Measurements from ENCODE around the gene DMRTC1B.
"Not testable (repeated sequence)": the region's sequence is repeated elsewhere in the genome, so short reads cannot be mapped to it uniquely, and the experiment has no call there.

DMRTC1B gene

GRCh38 chrX:72776653-72777466, at the start of gene DMRTC1B:
Gene DMRTC1B (plus strand): TSS chrX:72776890. CDS start chrX:72845136, 68,246 bp downstream.
- not testable (repeated sequence) for H3K79me2 ChIP-seq (ENCODE audit: low read length); H3K4me3 ChIP-seq (ENCODE audit: low read length); H3K27me3 ChIP-seq (ENCODE audit: low read depth, low read length); H3K9me3 ChIP-seq (ENCODE audit: insufficient read depth, low read length); H3K4me1 ChIP-seq (ENCODE audit: low read length); H4K20me1 ChIP-seq (ENCODE audit: insufficient read depth, low read length); H3K36me3 ChIP-seq (replicated peaks; ENCODE audit: low read depth, low read length); H3K4me2 ChIP-seq (ENCODE audit: low read length); H2AFZ ChIP-seq (ENCODE audit: low read depth, low read length); H3K27ac ChIP-seq (ENCODE audit: low read length); H3K9ac ChIP-seq (ENCODE audit: low read length)

- H3K9ac ChIP-seq (ENCODE audit: low read length) = no peak overlapping the region
- H3K9me3 ChIP-seq (ENCODE audit: insufficient read depth, low read length) = no peaks in the 10 kb centered on the region
- H3K27me3 ChIP-seq (ENCODE audit: low read depth, low read length) = peaks cover 18% of the 10 kb centered on the region; the same call in 1 of the 2 replicates
- H3K4me3 ChIP-seq (ENCODE audit: low read length) = no peak overlapping the region
- no peaks in the 10 kb centered on the region for H4K20me1 ChIP-seq (ENCODE audit: insufficient read depth, low read length)
- H3K79me2 ChIP-seq (ENCODE audit: low read length) = no peaks in the 10 kb centered on the region
- H3K4me2 ChIP-seq (ENCODE audit: low read length) = no peak overlapping the region
- TF ChIP-seq CTCF (IDR thresholded peaks at IDR 0.05; ENCODE audit: low read depth, low read length) (no peak), EZH2phosphoT487 (IDR thresholded peaks at IDR 0.05; ENCODE audit: low read depth) (no peak)
- no peaks in the 10 kb centered on the region for H3K36me3 ChIP-seq (replicated peaks; ENCODE audit: low read depth, low read length)
- no peak overlapping the region for H3K27ac ChIP-seq (ENCODE audit: low read length)
- no peaks in the 10 kb centered on the region for H3K4me1 ChIP-seq (ENCODE audit: low read length)
- H2AFZ ChIP-seq (ENCODE audit: low read depth, low read length) = no peak overlapping the region
Observed at GRCh38 chrX:72727846-72728245, 48.8 kb upstream of the DMRTC1B start.

DNA sequence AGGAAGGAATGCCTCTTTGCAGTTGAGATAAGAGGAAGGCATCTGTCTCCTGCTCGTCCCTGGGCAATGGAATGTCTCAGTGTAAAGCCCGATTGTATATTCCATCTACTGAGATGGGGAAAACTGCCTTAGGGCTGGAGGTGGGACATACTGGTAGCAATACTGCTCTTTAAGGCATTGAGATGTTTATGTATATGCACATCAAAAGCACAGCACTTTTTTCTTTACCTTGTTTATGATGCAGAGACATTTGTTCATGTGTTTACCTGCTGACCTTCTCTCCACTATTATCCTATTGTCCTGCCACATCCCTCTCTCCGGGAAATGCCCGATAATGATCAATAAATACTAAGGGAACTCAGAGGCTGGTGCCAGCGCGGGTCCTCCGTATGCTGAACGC, 43.1 kb upstream of the DMRTC1B start:
- H3K4me2 ChIP-seq (ENCODE audit: low read length); H3K36me3 ChIP-seq (replicated peaks; ENCODE audit: low read depth, low read length); H3K79me2 ChIP-seq (ENCODE audit: low read length); H3K27ac ChIP-seq (ENCODE audit: low read length); H3K9ac ChIP-seq (ENCODE audit: low read length); H2AFZ ChIP-seq (ENCODE audit: low read depth, low read length); H3K27me3 ChIP-seq (ENCODE audit: low read depth, low read length); H3K4me1 ChIP-seq (ENCODE audit: low read length); H3K4me3 ChIP-seq (ENCODE audit: low read length); H4K20me1 ChIP-seq (ENCODE audit: insufficient read depth, low read length); H3K9me3 ChIP-seq (ENCODE audit: insufficient read depth, low read length): not testable (repeated sequence)

DNA sequence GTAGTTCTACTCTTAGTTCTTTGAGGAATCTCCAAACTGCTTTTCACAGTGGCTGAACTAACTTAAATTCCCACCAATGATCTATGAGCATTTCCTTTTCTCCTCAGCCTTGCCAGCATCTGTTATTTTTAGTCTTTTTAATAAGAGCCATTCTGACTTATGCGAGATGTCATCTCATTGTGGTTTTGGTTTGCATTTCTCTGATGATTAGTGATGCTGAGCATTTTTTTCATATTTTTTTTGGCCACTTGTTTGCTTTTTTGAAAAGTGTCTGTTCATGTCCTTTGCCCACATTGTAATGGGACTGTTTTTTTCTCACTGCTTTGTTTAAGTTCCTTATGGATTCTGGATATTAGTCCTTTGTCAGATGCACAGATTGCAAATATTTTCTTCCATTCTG, 41.1 kb upstream of the DMRTC1B start:
- H3K4me2 ChIP-seq (ENCODE audit: low read length) = no peak overlapping the region
- no peaks in the 10 kb centered on the region for H3K36me3 ChIP-seq (replicated peaks; ENCODE audit: low read depth, low read length)
- H3K4me3 ChIP-seq (ENCODE audit: low read length) = no peak overlapping the region
- H3K4me1 ChIP-seq (ENCODE audit: low read length) = no peaks in the 10 kb centered on the region
- H3K79me2 ChIP-seq (ENCODE audit: low read length) = no peaks in the 10 kb centered on the region
- H3K27ac ChIP-seq (ENCODE audit: low read length) = no peak overlapping the region
- TF ChIP-seq EZH2phosphoT487 (IDR thresholded peaks at IDR 0.05; ENCODE audit: low read depth) = no peak
- TF ChIP-seq CTCF (IDR thresholded peaks at IDR 0.05; ENCODE audit: low read depth, low read length) = no peak
- no peaks in the 10 kb centered on the region for H3K9me3 ChIP-seq (ENCODE audit: insufficient read depth, low read length)
- H4K20me1 ChIP-seq (ENCODE audit: insufficient read depth, low read length) = no peaks in the 10 kb centered on the region
- H3K27me3 ChIP-seq (ENCODE audit: low read depth, low read length) = no peaks in the 10 kb centered on the region
- no peak overlapping the region for H3K9ac ChIP-seq (ENCODE audit: low read length)
- no peak overlapping the region for H2AFZ ChIP-seq (ENCODE audit: low read depth, low read length)

DNA sequence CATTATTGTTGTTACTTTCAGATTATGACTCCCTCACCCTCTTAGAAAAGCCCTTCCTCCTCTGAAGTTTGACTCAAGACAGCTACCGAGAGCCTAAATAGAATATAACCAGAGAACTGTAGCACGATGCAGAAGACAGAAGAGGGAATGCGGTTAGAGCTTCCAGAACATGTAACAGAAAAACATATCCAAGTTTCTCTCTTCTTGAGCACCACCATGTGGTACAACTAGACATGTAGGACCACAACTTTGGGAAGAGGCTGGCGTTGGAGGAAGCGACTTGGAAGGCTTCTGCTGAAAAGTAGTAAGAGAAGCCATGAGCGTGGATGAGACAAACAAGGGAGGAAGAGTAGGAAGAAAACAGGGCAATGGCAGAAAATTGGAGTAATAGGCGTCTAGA, 31.1 kb upstream of the DMRTC1B start:
- H3K9me3 ChIP-seq (ENCODE audit: insufficient read depth, low read length); H3K36me3 ChIP-seq (replicated peaks; ENCODE audit: low read depth, low read length); H3K4me1 ChIP-seq (ENCODE audit: low read length); H3K27me3 ChIP-seq (ENCODE audit: low read depth, low read length); H3K4me3 ChIP-seq (ENCODE audit: low read length); H3K27ac ChIP-seq (ENCODE audit: low read length); H3K9ac ChIP-seq (ENCODE audit: low read length); H3K79me2 ChIP-seq (ENCODE audit: low read length); H4K20me1 ChIP-seq (ENCODE audit: insufficient read depth, low read length); H3K4me2 ChIP-seq (ENCODE audit: low read length); H2AFZ ChIP-seq (ENCODE audit: low read depth, low read length): not testable (repeated sequence)

- not testable (repeated sequence) for H2AFZ ChIP-seq (ENCODE audit: low read depth, low read length); H4K20me1 ChIP-seq (ENCODE audit: insufficient read depth, low read length); H3K27ac ChIP-seq (ENCODE audit: low read length); H3K4me2 ChIP-seq (ENCODE audit: low read length); H3K9me3 ChIP-seq (ENCODE audit: insufficient read depth, low read length); H3K27me3 ChIP-seq (ENCODE audit: low read depth, low read length); H3K4me1 ChIP-seq (ENCODE audit: low read length); H3K79me2 ChIP-seq (ENCODE audit: low read length); H3K9ac ChIP-seq (ENCODE audit: low read length); H3K4me3 ChIP-seq (ENCODE audit: low read length); H3K36me3 ChIP-seq (replicated peaks; ENCODE audit: low read depth, low read length)
Observed at GRCh38 chrX:72748545-72748944, 28.1 kb upstream of the DMRTC1B start.

- not testable (repeated sequence) for H3K9ac ChIP-seq (ENCODE audit: low read length); H3K27me3 ChIP-seq (ENCODE audit: low read depth, low read length); H3K4me3 ChIP-seq (ENCODE audit: low read length); H2AFZ ChIP-seq (ENCODE audit: low read depth, low read length); H3K36me3 ChIP-seq (replicated peaks; ENCODE audit: low read depth, low read length); H3K4me2 ChIP-seq (ENCODE audit: low read length); H3K9me3 ChIP-seq (ENCODE audit: insufficient read depth, low read length); H3K79me2 ChIP-seq (ENCODE audit: low read length); H3K4me1 ChIP-seq (ENCODE audit: low read length); H4K20me1 ChIP-seq (ENCODE audit: insufficient read depth, low read length); H3K27ac ChIP-seq (ENCODE audit: low read length)
Observed at GRCh38 chrX:72760454-72760853, 16.2 kb upstream of the DMRTC1B start.

DNA sequence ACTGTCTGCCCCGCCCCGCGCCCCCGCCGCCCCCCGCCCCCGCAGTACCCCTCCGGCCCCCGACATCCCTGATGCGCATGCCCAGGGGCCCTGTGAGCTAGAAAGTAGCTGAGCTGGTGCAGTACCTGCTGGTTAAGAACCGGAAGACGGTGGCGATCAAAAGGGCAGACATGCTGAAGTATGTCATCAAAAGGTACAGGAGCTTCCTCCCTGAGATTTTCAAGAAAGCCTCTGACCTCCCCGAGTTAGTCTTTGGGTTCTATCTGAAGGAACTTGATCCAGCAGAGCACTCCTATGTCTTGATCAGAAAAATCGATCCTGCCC, 739 bp downstream of the DMRTC1B start:
- H3K9me3 ChIP-seq (ENCODE audit: insufficient read depth, low read length); H3K4me1 ChIP-seq (ENCODE audit: low read length); H2AFZ ChIP-seq (ENCODE audit: low read depth, low read length); H3K27ac ChIP-seq (ENCODE audit: low read length); H3K27me3 ChIP-seq (ENCODE audit: low read depth, low read length); H3K4me2 ChIP-seq (ENCODE audit: low read length); H3K36me3 ChIP-seq (replicated peaks; ENCODE audit: low read depth, low read length); H3K9ac ChIP-seq (ENCODE audit: low read length); H3K4me3 ChIP-seq (ENCODE audit: low read length); H4K20me1 ChIP-seq (ENCODE audit: insufficient read depth, low read length); H3K79me2 ChIP-seq (ENCODE audit: low read length): not testable (repeated sequence)
